HepG2 (cell line): ENCODE data around the gene THRB. TPM values are rescaled to one million over a fixed set of nuclear protein-coding genes. Genes with fewer than 3 reads are reported as not detected.

Source experiments
- AGO1 ChIP-seq: fragments of 200-400 bp; formaldehyde crosslinking; IDR thresholded peaks from 2 replicates; pipeline ENCODE4 v1.6.1; 2017; ENCODE audit warnings: mild to moderate bottlenecking, low read depth, low read length, moderate library complexity; ENCODE audit not compliant: poor library complexity, severe bottlenecking
- ASH2L ChIP-seq: fragments of 300-600, 200-600 bp; sonication (generic); IDR thresholded peaks from 2 replicates; pipeline ENCODE4 v1.7.0; 2017; ENCODE audit warnings: low read depth, mild to moderate bottlenecking, moderate library complexity, mixed read lengths, low read length; ENCODE audit not compliant: insufficient read length
- CHD2 ChIP-seq: IDR thresholded peaks from 2 replicates; pipeline ENCODE4 v1.6.1; 2011; ENCODE audit warnings: low read depth, low read length, improper control_type of control experiment
- HOXA5 ChIP-seq: sonication (generic); formaldehyde crosslinking; IDR thresholded peaks from 2 replicates; pipeline ENCODE4 v1.4.0; 2020; ENCODE audit warnings: missing genetic modification reagents
- KDM3A ChIP-seq: IDR thresholded peaks from 2 replicates; pipeline ENCODE4 v1.6.1; 2018; ENCODE audit warnings: low read depth, missing compliant biosample characterization
- KDM5A ChIP-seq: fragments of 200-600 bp; sonication (generic); IDR thresholded peaks from 2 replicates; pipeline ENCODE4 v1.7.0; 2018; ENCODE audit warnings: antibody characterized with exemption, mild to moderate bottlenecking, low read length, borderline replicate concordance
- KDM6A ChIP-seq: IDR thresholded peaks from 2 replicates; pipeline ENCODE4 v1.6.1; 2016; ENCODE audit warnings: low read depth
- MAFG ChIP-seq: sonication (generic); formaldehyde crosslinking; IDR thresholded peaks from 2 replicates; pipeline ENCODE4 v1.5.1; 2020; ENCODE audit warnings: mild to moderate bottlenecking, missing genetic modification reagents
- MTF2 ChIP-seq: sonication (generic); formaldehyde crosslinking; IDR thresholded peaks from 2 replicates; pipeline ENCODE4 v1.5.0; 2020; ENCODE audit warnings: missing genetic modification reagents, borderline replicate concordance
- NCOR1 ChIP-seq: fragments of 200-600 bp; sonication (generic); IDR thresholded peaks from 2 replicates; pipeline ENCODE4 v1.7.0; 2017; ENCODE audit warnings: antibody characterized with exemption, low read length, borderline replicate concordance
- NFE2 ChIP-seq: sonication (generic); formaldehyde crosslinking; IDR thresholded peaks from 2 replicates; pipeline ENCODE4 v1.4.0; 2020; ENCODE audit warnings: missing genetic modification reagents
- NR1H2 ChIP-seq: sonication (generic); formaldehyde crosslinking; IDR thresholded peaks from 2 replicates; pipeline ENCODE4 v1.8.1; 2022; ENCODE audit warnings: low read depth, missing genetic modification reagents, borderline replicate concordance
- SETDB1 ChIP-seq: sonication (generic); formaldehyde crosslinking; IDR thresholded peaks from 2 replicates; pipeline ENCODE4 v1.5.1; 2020; ENCODE audit warnings: missing genetic modification reagents, mild to moderate bottlenecking, borderline replicate concordance
- SIX4 ChIP-seq: sonication (generic); formaldehyde crosslinking; IDR thresholded peaks from 2 replicates; pipeline ENCODE4 v1.4.0; 2020; ENCODE audit warnings: missing genetic modification reagents
- TEAD2 ChIP-seq: sonication (generic); formaldehyde crosslinking; IDR thresholded peaks from 2 replicates; pipeline ENCODE4 v1.9.0; 2021; ENCODE audit warnings: missing genetic modification reagents
- ZBTB20 ChIP-seq: sonication (generic); formaldehyde crosslinking; IDR thresholded peaks from 2 replicates; pipeline ENCODE4 v1.8.1; 2023; ENCODE audit warnings: missing genetic modification reagents, low read depth, mild to moderate bottlenecking, borderline replicate concordance
- ZBTB3 ChIP-seq: sonication (generic); formaldehyde crosslinking; IDR thresholded peaks from 2 replicates; pipeline ENCODE4 v1.4.0; 2020; ENCODE audit warnings: low read depth, mild to moderate bottlenecking, moderate library complexity, missing genetic modification reagents, borderline replicate concordance
- ZMYM2 ChIP-seq: sonication (generic); formaldehyde crosslinking; IDR thresholded peaks from 2 replicates; pipeline ENCODE4 v1.8.0; 2022; ENCODE audit warnings: mild to moderate bottlenecking, missing genetic modification reagents
- ZNF10 ChIP-seq: sonication (generic); formaldehyde crosslinking; IDR thresholded peaks from 2 replicates; pipeline ENCODE4 v1.4.0; 2020; ENCODE audit warnings: mild to moderate bottlenecking, low read depth, missing genetic modification reagents, borderline replicate concordance
- ZNF101 ChIP-seq: sonication (generic); formaldehyde crosslinking; IDR thresholded peaks from 2 replicates; pipeline ENCODE4 v1.4.0; 2020; ENCODE audit warnings: mild to moderate bottlenecking, low read depth, missing genetic modification reagents, borderline replicate concordance
- ZNF235 ChIP-seq: sonication (generic); formaldehyde crosslinking; IDR thresholded peaks from 2 replicates; pipeline ENCODE4 v1.8.1; 2023; ENCODE audit warnings: mild to moderate bottlenecking, missing genetic modification reagents, borderline replicate concordance
- ZNF354B ChIP-seq: sonication (generic); formaldehyde crosslinking; IDR thresholded peaks from 2 replicates; pipeline ENCODE4 v1.8.0; 2022; ENCODE audit warnings: mild to moderate bottlenecking, missing genetic modification reagents
- ZNF790 ChIP-seq: sonication (generic); formaldehyde crosslinking; IDR thresholded peaks from 2 replicates; pipeline ENCODE4 v1.8.0; 2022; ENCODE audit warnings: missing genetic modification reagents, mild to moderate bottlenecking, borderline replicate concordance
- ZNF878 ChIP-seq: sonication (generic); formaldehyde crosslinking; IDR thresholded peaks from 2 replicates; pipeline ENCODE4 v1.8.1; 2023; ENCODE audit warnings: mild to moderate bottlenecking, missing genetic modification reagents, moderate library complexity
- polyA plus RNA-seq, 8 experiments: library from polyadenylated mRNA; depleted of rRNA in 3 of 8; stranded (reverse) in 7 of 8; unstranded in 1 of 8; fragments of >200 nt; fragmentation: Illumina TruSeq in 4 of 8; extraction: Trizol in 4 of 8; gene quantifications; 2 replicates each; pipeline versions ENCODE4 v1.2.1 to v1.2.3, GENCODE V29; 2011 to 2016; ENCODE audit warnings: low read depth in 4 of 8, missing spikeins in 1 of 8, mixed read lengths in 1 of 8; ENCODE audit not compliant: insufficient read depth in 1 of 8
- total RNA-seq, 5 experiments: library from RNA; depleted of rRNA; stranded (reverse); fragments of >200 nt; fragmentation: Illumina TruSeq; extraction: Trizol; gene quantifications; 2 replicates each; pipeline ENCODE4 v1.2.3, GENCODE V29; 2016; ENCODE audit warnings: low read depth in 1 of 5
- TF ChIP-seq, protein P1 (sequence below): sonication (generic); formaldehyde crosslinking; IDR thresholded peaks from 2 replicates; pipeline ENCODE4 v1.8.0; 2022; ENCODE audit warnings: mild to moderate bottlenecking, missing genetic modification reagents, moderate library complexity
- TF ChIP-seq, protein P2 (sequence below): IDR thresholded peaks from 2 replicates; pipeline ENCODE4 v1.6.1; 2016; ENCODE audit warnings: low read depth, missing genetic modification reagents, missing compliant biosample characterization

THRB gene
- total and polyA plus RNA-seq, 2 of the 13 experiments (the other 11 are each of a cell fraction or from before 2014, with no cell fraction given): 4.7 to 22.7 TPM

DNA sequence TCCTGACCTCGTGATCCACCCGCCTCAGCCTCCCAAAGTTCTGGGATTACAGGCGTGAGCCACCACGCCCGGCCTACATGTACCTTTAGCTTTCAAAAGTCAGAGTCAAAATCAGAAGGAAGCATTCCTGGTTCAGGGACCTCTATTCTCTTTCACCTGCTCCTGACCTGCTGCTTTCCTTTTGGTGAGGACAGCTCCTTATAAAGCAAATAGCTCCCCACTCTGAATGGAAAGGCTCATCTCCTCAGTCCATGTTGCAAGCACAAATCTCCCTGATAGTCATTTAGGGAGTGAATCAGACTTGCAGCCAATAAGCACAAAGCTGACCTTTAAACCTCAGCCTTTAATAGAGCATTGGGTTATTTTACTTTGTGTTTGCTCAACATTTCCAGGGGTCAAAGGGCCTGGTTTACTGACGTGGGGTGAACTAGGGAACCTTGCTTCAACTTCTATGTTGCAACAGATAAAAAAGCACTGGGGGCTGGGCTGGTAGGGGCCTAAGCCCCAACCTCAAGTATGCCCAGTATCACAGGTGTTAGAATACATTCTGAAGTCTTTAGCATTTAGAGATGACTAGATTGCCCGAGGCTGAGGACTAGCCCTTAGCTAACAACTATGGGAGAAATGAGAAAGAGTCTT lies 43.1 kb downstream of the THRB start (continued):
- TF ChIP-seq, protein P1, sequence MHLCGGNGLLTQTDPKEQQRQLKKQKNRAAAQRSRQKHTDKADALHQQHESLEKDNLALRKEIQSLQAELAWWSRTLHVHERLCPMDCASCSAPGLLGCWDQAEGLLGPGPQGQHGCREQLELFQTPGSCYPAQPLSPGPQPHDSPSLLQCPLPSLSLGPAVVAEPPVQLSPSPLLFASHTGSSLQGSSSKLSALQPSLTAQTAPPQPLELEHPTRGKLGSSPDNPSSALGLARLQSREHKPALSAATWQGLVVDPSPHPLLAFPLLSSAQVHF (CRISPR knock-in tag): no peak
- TF ChIP-seq ZNF354B (CRISPR knock-in tag) (no peak), NR1H2 (CRISPR knock-in tag) (no peak), KDM5A (peak; percentile 27; the same call in 1 of the 2 replicates), ZNF878 (peak; percentile 89; the same call in 1 of the 2 replicates), NFE2 (CRISPR knock-in tag) (no peak), ASH2L (peak; percentile 91), KDM6A (peak; percentile 96), MAFG (CRISPR knock-in tag) (no peak), SETDB1 (CRISPR knock-in tag) (no peak), ZBTB20 (CRISPR knock-in tag) (peak; percentile 96), ZNF10 (CRISPR knock-in tag) (no peak), ZMYM2 (CRISPR knock-in tag) (peak; percentile 87), ZNF101 (CRISPR knock-in tag) (no peak), TEAD2 (CRISPR knock-in tag) (no peak), ZNF235 (CRISPR knock-in tag) (no peak), MTF2 (CRISPR knock-in tag) (no peak), ZNF790 (CRISPR knock-in tag) (no peak), SIX4 (CRISPR knock-in tag) (peak; percentile 77; the same call in 1 of the 2 replicates), ZBTB3 (CRISPR knock-in tag) (no peak), KDM3A (peak; percentile 56; the same call in 1 of the 2 replicates), NCOR1 (peak; percentile 99), CHD2 (peak; percentile 64), AGO1 (no peak), HOXA5 (peak; percentile 87; the same call in 1 of the 2 replicates)
- TF ChIP-seq, protein P2, sequence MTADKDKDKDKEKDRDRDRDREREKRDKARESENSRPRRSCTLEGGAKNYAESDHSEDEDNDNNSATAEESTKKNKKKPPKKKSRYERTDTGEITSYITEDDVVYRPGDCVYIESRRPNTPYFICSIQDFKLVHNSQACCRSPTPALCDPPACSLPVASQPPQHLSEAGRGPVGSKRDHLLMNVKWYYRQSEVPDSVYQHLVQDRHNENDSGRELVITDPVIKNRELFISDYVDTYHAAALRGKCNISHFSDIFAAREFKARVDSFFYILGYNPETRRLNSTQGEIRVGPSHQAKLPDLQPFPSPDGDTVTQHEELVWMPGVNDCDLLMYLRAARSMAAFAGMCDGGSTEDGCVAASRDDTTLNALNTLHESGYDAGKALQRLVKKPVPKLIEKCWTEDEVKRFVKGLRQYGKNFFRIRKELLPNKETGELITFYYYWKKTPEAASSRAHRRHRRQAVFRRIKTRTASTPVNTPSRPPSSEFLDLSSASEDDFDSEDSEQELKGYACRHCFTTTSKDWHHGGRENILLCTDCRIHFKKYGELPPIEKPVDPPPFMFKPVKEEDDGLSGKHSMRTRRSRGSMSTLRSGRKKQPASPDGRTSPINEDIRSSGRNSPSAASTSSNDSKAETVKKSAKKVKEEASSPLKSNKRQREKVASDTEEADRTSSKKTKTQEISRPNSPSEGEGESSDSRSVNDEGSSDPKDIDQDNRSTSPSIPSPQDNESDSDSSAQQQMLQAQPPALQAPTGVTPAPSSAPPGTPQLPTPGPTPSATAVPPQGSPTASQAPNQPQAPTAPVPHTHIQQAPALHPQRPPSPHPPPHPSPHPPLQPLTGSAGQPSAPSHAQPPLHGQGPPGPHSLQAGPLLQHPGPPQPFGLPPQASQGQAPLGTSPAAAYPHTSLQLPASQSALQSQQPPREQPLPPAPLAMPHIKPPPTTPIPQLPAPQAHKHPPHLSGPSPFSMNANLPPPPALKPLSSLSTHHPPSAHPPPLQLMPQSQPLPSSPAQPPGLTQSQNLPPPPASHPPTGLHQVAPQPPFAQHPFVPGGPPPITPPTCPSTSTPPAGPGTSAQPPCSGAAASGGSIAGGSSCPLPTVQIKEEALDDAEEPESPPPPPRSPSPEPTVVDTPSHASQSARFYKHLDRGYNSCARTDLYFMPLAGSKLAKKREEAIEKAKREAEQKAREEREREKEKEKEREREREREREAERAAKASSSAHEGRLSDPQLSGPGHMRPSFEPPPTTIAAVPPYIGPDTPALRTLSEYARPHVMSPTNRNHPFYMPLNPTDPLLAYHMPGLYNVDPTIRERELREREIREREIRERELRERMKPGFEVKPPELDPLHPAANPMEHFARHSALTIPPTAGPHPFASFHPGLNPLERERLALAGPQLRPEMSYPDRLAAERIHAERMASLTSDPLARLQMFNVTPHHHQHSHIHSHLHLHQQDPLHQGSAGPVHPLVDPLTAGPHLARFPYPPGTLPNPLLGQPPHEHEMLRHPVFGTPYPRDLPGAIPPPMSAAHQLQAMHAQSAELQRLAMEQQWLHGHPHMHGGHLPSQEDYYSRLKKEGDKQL (CRISPR knock-in tag): peak; percentile 92
